A549 (cell line): ENCODE data around the gene FZD7. TPM values are rescaled to one million over a fixed set of nuclear protein-coding genes. Genes with fewer than 3 reads are reported as not detected.
A peak's percentile ranks its signal among the peaks of the same experiment; 100 is the strongest.

Experiments used
- ATAC-seq, 2 experiments: fragments of 200-7000 bp in 1 of 2; fragments of >200 bp in 1 of 2; cut with Nextera tagmentation in 1 of 2; cut with Tn5 transposase in 1 of 2; 3 replicates each; pipeline versions ENCODE4 v1.8.0 to v1.9.1; 2018 to 2020; ENCODE audit warnings: mild to moderate bottlenecking in 1 of 2, moderate library complexity in 1 of 2
- CTCF ChIA-PET: fragments of 300-600 bp; sonication (Branson Sonifier 250); formaldehyde crosslinking; extraction: SDS; loops from one replicate; lab custom pipeline; 2021; ENCODE audit warnings: antibody characterized with exemption, inconsistent platforms; lab: Yijun Ruan, JAX
- POLR2A ChIA-PET: fragments of 350-600 bp; formaldehyde crosslinking; extraction: SDS; loops from one replicate; lab custom pipeline; 2021; ENCODE audit warnings: antibody characterized with exemption, inconsistent platforms; lab: Yijun Ruan, JAX
- DNase-seq, 2 experiments: peaks; one replicate each; pipeline versions ENCODE4 v3.0.0 to v3.0.0-alpha.2; 2011 to 2016; ENCODE audit warnings: low read depth in 1 of 2, low spot score in 1 of 2
- FAIRE-seq: peaks from 2 replicates; lab custom pipeline; 2011; peaks lifted over from hg19 to GRCh38; lab: Jason Lieb, UNC
- H3K27ac ChIP-seq, 2 experiments: fragments of >200 bp; sonication (Bioruptor Twin); formaldehyde crosslinking; 3 replicates each; pipeline ENCODE4 v1.5.1; 2016 to 2017
- H3K4me1 ChIP-seq: fragments of >200 bp; sonication (Bioruptor Twin); formaldehyde crosslinking; 3 replicates; pipeline ENCODE4 v1.6.1; 2016
- H3K4me2 ChIP-seq: fragments of >200 bp; sonication (Bioruptor Twin); formaldehyde crosslinking; 3 replicates; pipeline ENCODE4 v1.6.1; 2016
- H3K4me3 ChIP-seq: fragments of >200 bp; sonication (Bioruptor Twin); formaldehyde crosslinking; 3 replicates; pipeline ENCODE4 v1.5.1; 2016
- H3K9me3 ChIP-seq: fragments of >200 bp; sonication (Bioruptor Twin); formaldehyde crosslinking; 3 replicates; pipeline ENCODE4 v1.6.1; 2016
- CBX2 ChIP-seq: fragments of 200-600 bp; sonication (generic); IDR thresholded peaks from 2 replicates; pipeline ENCODE4 v1.6.1; 2016; ENCODE audit warnings: low read depth, mild to moderate bottlenecking, borderline replicate concordance
- CBX8 ChIP-seq: fragments of 200-600 bp; sonication (generic); IDR thresholded peaks from 2 replicates; pipeline ENCODE4 v1.6.1; 2016
- CHD2 ChIP-seq: fragments of 150-350 bp; IDR thresholded peaks from 2 replicates; pipeline ENCODE4 v1.6.1; 2014; ENCODE audit warnings: low read length; ENCODE audit not compliant: partially characterized antibody
- CTCF ChIP-seq: fragments of >200 bp; sonication (Bioruptor Twin); formaldehyde crosslinking; IDR thresholded peaks from 3 replicates; pipeline ENCODE4 v1.5.1; 2016
- ESRRA ChIP-seq: fragments of 150-350 bp; IDR thresholded peaks from 2 replicates; pipeline ENCODE4 v1.6.1; 2014; ENCODE audit warnings: mild to moderate bottlenecking, low read length, borderline replicate concordance
- FOSL2 ChIP-seq, 2 experiments: fragments of 450-650 bp in 1 of 2; fragments of >200 bp in 1 of 2; sonication (Bioruptor Twin) in 1 of 2; formaldehyde crosslinking; IDR thresholded peaks; 2 replicates each; pipeline versions ENCODE4 v1.5.0 to v1.6.1; 2016 to 2020; ENCODE audit warnings: mild to moderate bottlenecking in 1 of 2, moderate library complexity in 1 of 2
- HDAC2 ChIP-seq: fragments of 200-600 bp; sonication (generic); IDR thresholded peaks from 2 replicates; pipeline ENCODE4 v1.6.1; 2016
- HOXB13 ChIP-seq: fragments of 250-450 bp; sonication (Bioruptor Pico); IDR thresholded peaks from 2 replicates; pipeline ENCODE4 v1.5.0; 2020; ENCODE audit warnings: low read depth, mild to moderate bottlenecking, moderate library complexity
- JUNB ChIP-seq: fragments of >200 bp; sonication (Bioruptor Twin); formaldehyde crosslinking; IDR thresholded peaks from 2 replicates; pipeline ENCODE4 v1.6.1; 2016
- KDM1A ChIP-seq: fragments of 200-600 bp; sonication (generic); IDR thresholded peaks from 2 replicates; pipeline ENCODE4 v1.6.1; 2016; ENCODE audit warnings: low read depth, mild to moderate bottlenecking
- MAFK ChIP-seq: fragments of 450-650 bp; IDR thresholded peaks from 2 replicates; pipeline ENCODE4 v1.6.1; 2014; ENCODE audit not compliant: partially characterized antibody
- MAZ ChIP-seq: fragments of 150-350 bp; IDR thresholded peaks from 2 replicates; pipeline ENCODE4 v1.6.1; 2014; ENCODE audit warnings: antibody characterized with exemption, low read depth, low read length, borderline replicate concordance
- NFE2L2 ChIP-seq: fragments of 150-350 bp; conservative IDR thresholded peaks from 2 replicates; pipeline ENCODE4 v1.6.1; 2014; ENCODE audit warnings: low read length
- NPAS2 ChIP-seq: fragments of 250-450 bp; sonication (Bioruptor Pico); IDR thresholded peaks from 2 replicates; pipeline ENCODE4 v1.8.0; 2022; ENCODE audit warnings: mild to moderate bottlenecking, moderate library complexity, borderline replicate concordance
- POLR2A ChIP-seq: IDR thresholded peaks from 2 replicates; pipeline ENCODE4 v1.6.1; 2012; ENCODE audit warnings: mild to moderate bottlenecking, low read length
- POLR2AphosphoS2 ChIP-seq: conservative IDR thresholded peaks from 2 replicates; pipeline ENCODE4 v1.6.1; 2012; ENCODE audit warnings: low read length, improper control_type of control experiment, inconsistent platforms
- RAD21 ChIP-seq, 2 experiments: fragments of >200 bp in 1 of 2; sonication (Bioruptor Twin) in 1 of 2; formaldehyde crosslinking in 1 of 2; IDR thresholded peaks in 1 of 2; conservative IDR thresholded peaks in 1 of 2; 2 replicates in 1 of 2; 3 replicates in 1 of 2; pipeline ENCODE4 v1.6.1; 2012 to 2018; ENCODE audit warnings: inconsistent platforms in 1 of 2
- TP53 ChIP-seq: fragments of 250-450 bp; sonication (Bioruptor Pico); IDR thresholded peaks from 2 replicates; pipeline ENCODE4 v1.5.0; 2021; ENCODE audit warnings: mild to moderate bottlenecking, moderate library complexity
- USF2 ChIP-seq: fragments of 450-650 bp; IDR thresholded peaks from 2 replicates; pipeline ENCODE4 v1.6.1; 2014; ENCODE audit warnings: antibody characterized with exemption
- WGBS: methylation state at CpG from one replicate; pipeline ENCODE4 v1.1.6; 2017; ENCODE audit errors: missing lambda C conversion rate; 5-methylcytosine and 5-hydroxymethylcytosine counted together
- polyA plus RNA-seq, 4 experiments: library from polyadenylated mRNA; depleted of rRNA in 3 of 4; stranded (reverse); fragments of >200 nt; fragmentation: RNase III in 1 of 4; extraction: RNeasy Plus Mini Kit Qiagen cat#74134 plus additional on column Dnase treatment in 1 of 4; gene quantifications; 2 replicates in 3 of 4; 3 replicates in 1 of 4; pipeline ENCODE4 v1.2.3, GENCODE V29; 2011 to 2017
- TF ChIP-seq, protein P1 (sequence below): fragments of 250-450 bp; sonication (Bioruptor Pico); IDR thresholded peaks from 2 replicates; pipeline ENCODE4 v1.5.0; 2021; ENCODE audit warnings: mild to moderate bottlenecking, moderate library complexity, borderline replicate concordance
- TF ChIP-seq, protein P2 (sequence below): IDR thresholded peaks from 2 replicates; pipeline ENCODE4 v1.6.1; 2012

FZD7 gene
- polyA plus RNA-seq, 2 of the 4 experiments (the other 2 are of a cell fraction), result 5.3 to 6.7 TPM

DNA sequence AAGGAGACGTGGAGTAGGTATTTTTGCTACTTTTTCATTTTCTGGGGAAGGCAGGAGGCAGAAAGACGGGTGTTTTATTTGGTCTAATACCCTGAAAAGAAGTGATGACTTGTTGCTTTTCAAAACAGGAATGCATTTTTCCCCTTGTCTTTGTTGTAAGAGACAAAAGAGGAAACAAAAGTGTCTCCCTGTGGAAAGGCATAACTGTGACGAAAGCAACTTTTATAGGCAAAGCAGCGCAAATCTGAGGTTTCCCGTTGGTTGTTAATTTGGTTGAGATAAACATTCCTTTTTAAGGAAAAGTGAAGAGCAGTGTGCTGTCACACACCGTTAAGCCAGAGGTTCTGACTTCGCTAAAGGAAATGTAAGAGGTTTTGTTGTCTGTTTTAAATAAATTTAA, 3.4 kb downstream of the FZD7 start:
- FAIRE-seq (no peak), ATAC-seq (no peak), DNase-seq (no peak)
- peaks cover 50% of the 10 kb centered on the region for H3K4me1 ChIP-seq
- POLR2A ChIA-PET, result no interaction called here
- no peak overlapping the region for H3K4me3 ChIP-seq
- no peak for TF ChIP-seq JUNB
- TF ChIP-seq POLR2AphosphoS2, result no peak
- no peak for TF ChIP-seq KDM1A
- TF ChIP-seq CBX8, result no peak
- no peak for TF ChIP-seq HOXB13
- no peak for TF ChIP-seq TP53 (CRISPR knock-in tag)
- TF ChIP-seq NPAS2 (CRISPR knock-in tag), result no peak
- TF ChIP-seq, protein P1, sequence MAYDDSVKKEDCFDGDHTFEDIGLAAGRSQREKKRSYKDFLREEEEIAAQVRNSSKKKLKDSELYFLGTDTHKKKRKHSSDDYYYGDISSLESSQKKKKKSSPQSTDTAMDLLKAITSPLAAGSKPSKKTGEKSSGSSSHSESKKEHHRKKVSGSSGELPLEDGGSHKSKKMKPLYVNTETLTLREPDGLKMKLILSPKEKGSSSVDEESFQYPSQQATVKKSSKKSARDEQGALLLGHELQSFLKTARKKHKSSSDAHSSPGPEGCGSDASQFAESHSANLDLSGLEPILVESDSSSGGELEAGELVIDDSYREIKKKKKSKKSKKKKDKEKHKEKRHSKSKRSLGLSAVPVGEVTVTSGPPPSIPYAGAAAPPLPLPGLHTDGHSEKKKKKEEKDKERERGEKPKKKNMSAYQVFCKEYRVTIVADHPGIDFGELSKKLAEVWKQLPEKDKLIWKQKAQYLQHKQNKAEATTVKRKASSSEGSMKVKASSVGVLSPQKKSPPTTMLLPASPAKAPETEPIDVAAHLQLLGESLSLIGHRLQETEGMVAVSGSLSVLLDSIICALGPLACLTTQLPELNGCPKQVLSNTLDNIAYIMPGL (CRISPR knock-in tag), result no peak
- no peak for TF ChIP-seq POLR2A
- TF ChIP-seq HDAC2, result no peak
- TF ChIP-seq CBX2, result no peak
- no peak overlapping the region for H3K27ac ChIP-seq
- 87% methylated on average over 7 of the region's 7 CpGs for WGBS
- CTCF ChIA-PET, result no interaction called here
- peak overlapping the region; percentile 56; the same call in 2 of the 3 replicates for H3K4me2 ChIP-seq
- H3K9me3 ChIP-seq, result no peaks in the 10 kb centered on the region

DNA sequence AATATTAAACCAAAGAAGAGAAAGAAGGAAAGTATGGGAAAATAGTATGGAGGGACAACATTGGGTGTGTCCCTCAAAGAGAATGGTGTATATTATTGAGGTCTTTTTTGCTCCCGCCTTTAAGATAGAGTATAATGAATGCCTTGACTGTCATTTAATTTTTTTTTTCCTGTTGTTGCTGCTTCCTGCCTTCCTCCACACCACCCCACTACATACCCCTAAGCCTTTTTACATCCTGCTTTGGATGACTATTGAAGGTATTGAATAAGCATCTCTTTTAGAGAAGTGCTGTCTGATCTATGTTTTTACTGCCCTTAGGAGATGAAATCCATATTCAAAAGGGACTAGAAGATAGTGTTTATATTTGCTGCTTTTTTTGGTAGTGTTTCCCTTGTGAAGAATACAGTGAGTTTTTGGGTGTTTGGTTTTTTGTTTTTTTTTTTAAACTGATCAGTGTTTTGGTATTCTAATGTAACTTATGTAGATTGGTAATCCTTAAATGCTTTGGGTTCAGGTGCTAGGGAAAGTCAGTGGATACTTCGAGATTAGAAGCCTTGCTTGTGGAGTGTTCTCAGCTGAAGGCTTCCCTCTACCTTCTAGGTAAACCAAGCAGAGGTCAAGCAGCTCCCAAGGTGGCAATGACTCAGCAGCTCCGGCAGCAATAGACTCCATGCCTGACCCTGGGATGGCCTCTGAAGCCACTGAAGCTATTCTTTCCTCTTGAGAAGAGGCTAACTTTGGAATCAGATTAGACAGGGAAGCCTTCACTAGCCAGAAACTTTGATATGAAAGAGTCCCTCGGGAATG, 5.0 kb downstream of the FZD7 start:
- ChIA-PET CTCF (no interaction called here), POLR2A (no interaction called here)
- ATAC-seq (peak in 1 of 2 experiments; percentile 54; a peak in 3 of 6 replicates), DNase-seq (peak; percentile 19 to 63), FAIRE-seq (no peak)
- Histone ChIP-seq H3K4me3 (no peak overlapping the region), H3K4me1 (peaks cover 46% of the 10 kb centered on the region), H3K9me3 (no peaks in the 10 kb centered on the region), H3K4me2 (peak overlapping the region; percentile 56), H3K27ac (peak overlapping the region; percentile 70 to 86)
- 26% methylated on average over 4 of the region's 4 CpGs for WGBS
- TF ChIP-seq CTCF, result no peak
- no peak for TF ChIP-seq USF2
- peak; percentile 71 for TF ChIP-seq MAFK
- no peak for TF ChIP-seq CHD2
- no peak for TF ChIP-seq RAD21 (conservative IDR thresholded peaks at IDR 0.05 in 1 of 2, IDR thresholded peaks at IDR 0.05 in 1 of 2)
- TF ChIP-seq, protein P2, sequence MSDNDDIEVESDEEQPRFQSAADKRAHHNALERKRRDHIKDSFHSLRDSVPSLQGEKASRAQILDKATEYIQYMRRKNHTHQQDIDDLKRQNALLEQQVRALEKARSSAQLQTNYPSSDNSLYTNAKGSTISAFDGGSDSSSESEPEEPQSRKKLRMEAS, result peak; percentile 18; the same call in 1 of the 2 replicates
- peak; percentile 72 for TF ChIP-seq NFE2L2
- TF ChIP-seq MAZ, result no peak
- no peak for TF ChIP-seq FOSL2 (IDR thresholded peaks at IDR 0.05)
- TF ChIP-seq FOSL2 (CRISPR knock-in tag; IDR thresholded peaks at IDR 0.05), result peak; percentile 22; the same call in 1 of the 2 replicates
- TF ChIP-seq ESRRA, result no peak
